Measurements from ENCODE around the gene RNF38. TPM values are rescaled to one million over a fixed set of nuclear protein-coding genes. Genes with fewer than 3 reads are reported as not detected.

RNF38 gene
- total RNA-seq, 3 donors from 2014 or later (not counting 1 experiment from before 2014, with no cell fraction given): 70.9 to 90.0 (median 76.5) TPM

DNA sequence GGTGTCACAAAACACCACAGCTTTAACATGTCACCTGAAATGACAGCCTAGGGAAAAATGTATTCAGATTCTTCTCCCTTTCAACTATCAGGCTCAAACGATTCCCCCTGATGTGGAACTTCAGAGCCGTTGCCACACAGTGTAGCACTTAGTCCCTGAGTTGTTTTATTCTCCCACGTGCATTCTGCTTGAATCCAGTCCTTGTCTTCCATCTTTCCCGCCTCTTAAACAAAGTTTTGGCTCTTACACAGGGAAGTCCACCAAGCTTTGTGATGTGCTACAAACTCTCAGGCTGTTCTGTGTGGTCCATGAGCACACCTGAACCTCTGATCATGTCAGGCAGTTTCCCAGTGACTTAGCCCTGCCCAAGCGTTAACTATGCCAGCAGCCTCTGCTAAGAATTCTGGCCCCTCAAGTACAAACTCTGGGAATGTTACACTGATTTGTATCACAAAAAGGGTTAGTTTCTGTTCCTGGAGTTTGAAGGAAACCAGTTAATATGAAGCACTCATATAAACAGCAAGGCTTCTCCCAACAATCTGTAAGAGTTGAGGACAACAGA is 45.8 kb upstream of the RNF38 start:
- 96% methylated on average over 5 of the region's 5 CpGs for WGBS (ENCODE audit: insufficient coverage)
- H3K4me3 Mint-ChIP-seq: no peak overlapping the region

DNA sequence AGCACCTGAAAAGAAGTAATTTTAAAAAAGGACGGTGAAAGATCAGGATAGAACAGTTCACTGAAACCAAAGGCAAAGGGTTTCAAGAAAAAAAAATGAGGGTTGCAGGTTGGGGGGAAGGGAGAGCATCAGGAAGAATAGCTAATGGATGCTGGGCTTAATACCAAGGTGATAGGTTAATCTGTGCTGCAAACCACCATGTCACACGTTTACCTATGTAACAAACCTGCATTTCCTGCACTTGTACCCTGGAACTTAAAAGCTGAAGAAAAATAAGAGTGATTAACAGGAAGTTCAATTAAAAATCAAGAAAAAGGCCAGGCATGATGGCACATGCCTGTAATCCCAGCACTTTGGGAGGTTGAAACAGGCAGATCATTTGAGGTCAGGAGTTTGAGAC is 44.1 kb upstream of the RNF38 start:
- Histone ChIP-seq H3K4me1 (ENCODE audit: control insufficient read depth, insufficient read depth, low read length) (peaks cover 11% of the 10 kb centered on the region), H3K9me3 (ENCODE audit: control insufficient read depth, insufficient read depth, low read length) (no peaks in the 10 kb centered on the region), H3K27ac (ENCODE audit: low read length) (no peak overlapping the region), H3K27me3 (ENCODE audit: control insufficient read depth, insufficient read depth, low read length) (no peaks in the 10 kb centered on the region), H3K36me3 (ENCODE audit: control insufficient read depth, insufficient read depth, low read length) (no peaks in the 10 kb centered on the region), H3K4me3 (ENCODE audit: low read length) (no peak overlapping the region)
- ATAC-seq: no peak
- H3K4me3 Mint-ChIP-seq: no peak overlapping the region
- H3K4me1 Mint-ChIP-seq: peaks cover 41 to 56% of the 10 kb centered on the region in 2 donors
- peak in 1 of 2 donors; percentile 21 for DNase-seq
- WGBS (ENCODE audit: insufficient coverage): 45% methylated on average over 2 of the region's 2 CpGs
- H3K27me3 Mint-ChIP-seq (ENCODE audit: low read depth in 2 of 2): no peaks in the 10 kb centered on the region
- intact Hi-C loops (cut with micrococcal nuclease): no loop called here
- no peaks in the 10 kb centered on the region for H3K9me3 Mint-ChIP-seq
- H3K27ac Mint-ChIP-seq: peak overlapping the region; percentile 5 to 19
- H3K36me3 Mint-ChIP-seq: no peaks in the 10 kb centered on the region
- no peak for TF ChIP-seq CTCF (IDR thresholded peaks at IDR 0.05)

More for the DNA sequence above, 45.8 kb upstream of the RNF38 start:
- H3K9me3 ChIP-seq (ENCODE audit: control insufficient read depth, insufficient read depth, low read length): no peaks in the 10 kb centered on the region
- TF ChIP-seq CTCF (IDR thresholded peaks at IDR 0.05): no peak
- H3K27ac ChIP-seq (ENCODE audit: low read length): no peak overlapping the region
- no peaks in the 10 kb centered on the region for H3K27me3 ChIP-seq (ENCODE audit: control insufficient read depth, insufficient read depth, low read length)
- H3K4me1 ChIP-seq (ENCODE audit: control insufficient read depth, insufficient read depth, low read length): peaks cover 11% of the 10 kb centered on the region
- DNase-seq (no peak), ATAC-seq (peak in 1 of 3 donors; percentile 10)
- intact Hi-C loops (cut with micrococcal nuclease): no loop called here
- H3K36me3 Mint-ChIP-seq: no peaks in the 10 kb centered on the region
- peaks cover 41 to 54% of the 10 kb centered on the region in 2 donors for H3K4me1 Mint-ChIP-seq
- no peak overlapping the region for H3K4me3 ChIP-seq (ENCODE audit: low read length)
- no peaks in the 10 kb centered on the region for H3K9me3 Mint-ChIP-seq
- no peaks in the 10 kb centered on the region for H3K27me3 Mint-ChIP-seq (ENCODE audit: low read depth in 2 of 2)
- H3K27ac Mint-ChIP-seq: no peak overlapping the region
- H3K36me3 ChIP-seq (ENCODE audit: control insufficient read depth, insufficient read depth, low read length): no peaks in the 10 kb centered on the region

- WGBS (ENCODE audit: insufficient coverage): 95% methylated on average over 4 of the region's 4 CpGs
- Histone ChIP-seq H3K27me3 (ENCODE audit: control insufficient read depth, insufficient read depth, low read length) (no peaks in the 10 kb centered on the region), H3K4me3 (ENCODE audit: low read length) (no peak overlapping the region), H3K36me3 (ENCODE audit: control insufficient read depth, insufficient read depth, low read length) (no peaks in the 10 kb centered on the region), H3K4me1 (ENCODE audit: control insufficient read depth, insufficient read depth, low read length) (peaks cover 11% of the 10 kb centered on the region), H3K9me3 (ENCODE audit: control insufficient read depth, insufficient read depth, low read length) (no peaks in the 10 kb centered on the region), H3K27ac (ENCODE audit: low read length) (no peak overlapping the region)
- peak overlapping the region; percentile 5 to 19 for H3K27ac Mint-ChIP-seq
- no peaks in the 10 kb centered on the region for H3K36me3 Mint-ChIP-seq
- DNase-seq (no peak), ATAC-seq (no peak)
- no peaks in the 10 kb centered on the region for H3K27me3 Mint-ChIP-seq (ENCODE audit: low read depth in 2 of 2)
- TF ChIP-seq CTCF (IDR thresholded peaks at IDR 0.05): no peak
- intact Hi-C loops (cut with micrococcal nuclease): no loop called here
- no peak overlapping the region for H3K4me3 Mint-ChIP-seq
- H3K9me3 Mint-ChIP-seq: no peaks in the 10 kb centered on the region
- H3K4me1 Mint-ChIP-seq: peaks cover 44 to 57% of the 10 kb centered on the region in 2 donors
These were observed 43.5 kb upstream of the RNF38 start for GRCh38 chr9:36443581-36443980.

DNA sequence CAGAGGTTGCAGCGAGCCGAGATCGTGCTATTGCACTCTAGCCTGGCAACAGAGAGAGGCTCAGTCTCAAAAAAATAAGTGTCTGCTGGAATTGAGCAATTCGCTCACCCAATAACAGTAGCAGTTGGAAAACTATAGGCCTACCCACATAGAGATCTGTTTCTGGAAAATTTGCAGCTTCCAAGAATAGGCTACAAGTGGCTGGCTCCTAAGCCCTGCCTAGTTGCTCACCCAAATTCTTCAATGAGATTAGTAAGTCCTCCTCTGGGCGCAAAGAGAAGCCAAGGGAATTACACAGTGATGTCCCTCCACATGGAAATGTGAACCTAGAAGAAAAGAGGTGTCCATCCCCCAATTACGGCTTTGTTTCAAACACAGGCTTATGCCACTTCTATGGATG is 42.6 kb upstream of the RNF38 start:
- TF ChIP-seq CTCF (IDR thresholded peaks at IDR 0.05): no peak
- H3K9me3 Mint-ChIP-seq: no peaks in the 10 kb centered on the region
- Histone ChIP-seq H3K4me3 (ENCODE audit: low read length) (no peak overlapping the region), H3K9me3 (ENCODE audit: control insufficient read depth, insufficient read depth, low read length) (no peaks in the 10 kb centered on the region), H3K27ac (ENCODE audit: low read length) (no peak overlapping the region), H3K4me1 (ENCODE audit: control insufficient read depth, insufficient read depth, low read length) (peaks cover 11% of the 10 kb centered on the region), H3K36me3 (ENCODE audit: control insufficient read depth, insufficient read depth, low read length) (no peaks in the 10 kb centered on the region), H3K27me3 (ENCODE audit: control insufficient read depth, insufficient read depth, low read length) (no peaks in the 10 kb centered on the region)
- H3K27ac Mint-ChIP-seq: no peak overlapping the region
- DNase-seq: no peak
- H3K27me3 Mint-ChIP-seq (ENCODE audit: low read depth in 2 of 2): no peaks in the 10 kb centered on the region
- intact Hi-C loops (cut with micrococcal nuclease): no loop called here
- no peak overlapping the region for H3K4me3 Mint-ChIP-seq
- ATAC-seq: no peak
- H3K4me1 Mint-ChIP-seq: peaks cover 45 to 61% of the 10 kb centered on the region in 2 donors
- H3K36me3 Mint-ChIP-seq: no peaks in the 10 kb centered on the region
- WGBS (ENCODE audit: insufficient coverage): 96% methylated on average over 6 of the region's 6 CpGs

Measured in natural killer cell (primary cell).